ENCODE results near the gene SLC29A1.
A peak's percentile ranks its signal among the peaks of the same experiment; 100 is the strongest.
"Not testable (repeated sequence)": the region's sequence is repeated elsewhere in the genome, so short reads cannot be mapped to it uniquely, and the experiment has no call there.

The SLC29A1 gene

GRCh38 chr6:44194326-44194725 is 29.1 kb upstream of the SLC29A1 start:
- no peak for DNase-seq (ENCODE audit: low read depth, low spot score)

GRCh38 chr6:44196351-44196750 is 27.0 kb upstream of the SLC29A1 start:
- not testable (repeated sequence) for DNase-seq (ENCODE audit: low read depth, low spot score)

GRCh38 chr6:44198684-44199083 is 24.7 kb upstream of the SLC29A1 start:
- no peak for DNase-seq (ENCODE audit: low read depth, low spot score)

GRCh38 chr6:44199883-44200282 is 23.5 kb upstream of the SLC29A1 start:
- DNase-seq (ENCODE audit: low read depth, low spot score), result no peak

GRCh38 chr6:44201200-44201599 is 22.2 kb upstream of the SLC29A1 start:
- DNase-seq (ENCODE audit: low read depth, low spot score), result no peak

GRCh38 chr6:44201638-44202303 is 21.6 kb upstream of the SLC29A1 start:
- no peak for DNase-seq (ENCODE audit: low read depth, low spot score)

- no peak for DNase-seq (ENCODE audit: low read depth, low spot score)
Observed at GRCh38 chr6:44202332-44202971, 20.9 kb upstream of the SLC29A1 start.

- no peak for DNase-seq (ENCODE audit: low read depth, low spot score)
Observed at GRCh38 chr6:44202972-44203750, 20.2 kb upstream of the SLC29A1 start.

- DNase-seq (ENCODE audit: low read depth, low spot score), result no peak
Observed at GRCh38 chr6:44203955-44204354, 19.4 kb upstream of the SLC29A1 start.

- no peak for DNase-seq (ENCODE audit: low read depth, low spot score)
Observed at GRCh38 chr6:44207966-44208365, 15.4 kb upstream of the SLC29A1 start.

- no peak for DNase-seq (ENCODE audit: low read depth, low spot score)
Observed at GRCh38 chr6:44211284-44211683, 12.1 kb upstream of the SLC29A1 start.

- DNase-seq (ENCODE audit: low read depth, low spot score), result no peak
Observed at GRCh38 chr6:44214307-44214706, 9.1 kb upstream of the SLC29A1 start.

- no peak for DNase-seq (ENCODE audit: low read depth, low spot score)
Observed at GRCh38 chr6:44216677-44217331, 6.6 kb upstream of the SLC29A1 start, which contains the start of gene MYMX. MYMX (plus strand) TSS chr6:44216926; CDS start chr6:44217472, 546 bp downstream.

- peak; percentile 43 for DNase-seq (ENCODE audit: low read depth, low spot score)
Observed at GRCh38 chr6:44217332-44218143, 5.9 kb upstream of the SLC29A1 start.

GRCh38 chr6:44219053-44219814 is 4.2 kb upstream of the SLC29A1 start:
- no peak for DNase-seq (ENCODE audit: low read depth, low spot score)

GRCh38 chr6:44219815-44220784 is 3.3 kb upstream of the SLC29A1 start:
- DNase-seq (ENCODE audit: low read depth, low spot score), result no peak

GRCh38 chr6:44220913-44221290 is 2.5 kb upstream of the SLC29A1 start:
- no peak for DNase-seq (ENCODE audit: low read depth, low spot score)

GRCh38 chr6:44221291-44221960 is 2.0 kb upstream of the SLC29A1 start:
- peak; percentile 50 for DNase-seq (ENCODE audit: low read depth, low spot score)

GRCh38 chr6:44221961-44222335 is 1.4 kb upstream of the SLC29A1 start:
- no peak for DNase-seq (ENCODE audit: low read depth, low spot score)

Data from brain pericyte (primary cell).